Measurements from ENCODE around the gene ARHGEF18. TPM values are rescaled to one million over a fixed set of nuclear protein-coding genes. Genes with fewer than 3 reads are reported as not detected.

The ARHGEF18 gene
- total and polyA plus RNA-seq, 2 experiments from 2014 or later, result 9.5 to 33.8 TPM

DNA sequence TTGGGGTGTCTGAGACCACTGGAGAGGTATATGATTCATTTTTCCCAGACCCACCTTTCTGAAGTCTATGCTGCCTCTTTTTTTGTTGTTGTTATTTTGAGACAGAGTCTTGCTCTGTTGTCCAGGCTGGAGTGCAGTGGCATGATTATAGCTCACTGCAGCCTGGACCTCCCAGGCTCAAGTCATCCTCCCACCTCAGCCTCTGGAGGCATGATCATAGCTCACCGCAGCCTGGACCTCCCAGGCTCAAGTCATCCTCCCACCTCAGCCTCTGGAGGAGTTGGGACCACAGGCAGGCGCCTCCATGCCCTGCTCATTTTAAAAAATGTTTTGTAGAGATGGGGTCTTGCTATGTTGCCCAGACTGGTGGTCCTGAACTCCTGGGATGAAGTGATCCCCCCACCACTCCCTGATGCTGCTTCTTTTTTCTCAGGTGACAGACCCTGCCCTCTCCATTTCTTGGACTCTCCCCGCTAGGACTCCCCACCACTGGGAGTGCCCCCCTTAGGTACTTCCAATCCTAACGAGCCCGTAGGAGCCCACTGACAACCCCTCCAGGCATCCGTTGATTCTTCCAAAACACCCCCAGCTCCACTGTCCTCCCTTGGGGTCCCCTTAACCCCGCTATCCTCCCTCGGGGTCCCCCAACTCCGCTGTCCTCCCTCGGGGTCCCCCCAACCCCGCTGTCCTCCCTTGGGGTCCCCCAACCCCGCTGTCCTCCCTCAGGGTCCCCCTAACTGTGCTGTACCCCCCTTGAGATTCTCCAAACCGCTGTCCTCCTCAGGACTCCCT lies 45.4 kb downstream of the ARHGEF18 start:
- Histone ChIP-seq H3K4me3 (peak overlapping the region; percentile 96), H3K27me3 (replicated peaks; ENCODE audit: insufficient read depth) (no peaks in the 10 kb centered on the region), H4K20me1 (ENCODE audit: insufficient read depth) (no peaks in the 10 kb centered on the region), H3K9me2 (ENCODE audit: insufficient read depth) (no peaks in the 10 kb centered on the region), H2AFZ (peak overlapping the region; percentile 89), H3K4me2 (ENCODE audit: unreplicated experiment) (peak overlapping the region; percentile 93), H3K79me2 (ENCODE audit: insufficient read depth) (peaks cover 42% of the 10 kb centered on the region), H3K36me3 (ENCODE audit: low read depth) (no peaks in the 10 kb centered on the region), H3K9ac (peak overlapping the region; percentile 90), H3K27ac (no peak overlapping the region), H3K9me3 (ENCODE audit: low read depth) (no peaks in the 10 kb centered on the region), H3K4me1 (ENCODE audit: insufficient read depth) (peaks cover 16% of the 10 kb centered on the region; the same call in 1 of the 2 replicates), H3F3A (ENCODE audit: insufficient read depth) (no peaks in the 10 kb centered on the region)
- DNase-seq, result peak; percentile 16
- 11 to 12% methylated on average over 9 to 13 of the region's 13 CpGs for WGBS, 2 experiments (ENCODE audit: low coverage in 1 of 2, low lambda C conversion rate in 2 of 2, missing lambda C conversion rate in 2 of 2)
- TF ChIP-seq EZH2phosphoT487 (IDR thresholded peaks at IDR 0.05; ENCODE audit: insufficient read depth, low read depth) (no peak), EZH2 (IDR thresholded peaks at IDR 0.05; ENCODE audit: insufficient read depth, poor library complexity, severe bottlenecking) (no peak)
- in situ Hi-C loops (cut with MboI), result no loop called here

DNA sequence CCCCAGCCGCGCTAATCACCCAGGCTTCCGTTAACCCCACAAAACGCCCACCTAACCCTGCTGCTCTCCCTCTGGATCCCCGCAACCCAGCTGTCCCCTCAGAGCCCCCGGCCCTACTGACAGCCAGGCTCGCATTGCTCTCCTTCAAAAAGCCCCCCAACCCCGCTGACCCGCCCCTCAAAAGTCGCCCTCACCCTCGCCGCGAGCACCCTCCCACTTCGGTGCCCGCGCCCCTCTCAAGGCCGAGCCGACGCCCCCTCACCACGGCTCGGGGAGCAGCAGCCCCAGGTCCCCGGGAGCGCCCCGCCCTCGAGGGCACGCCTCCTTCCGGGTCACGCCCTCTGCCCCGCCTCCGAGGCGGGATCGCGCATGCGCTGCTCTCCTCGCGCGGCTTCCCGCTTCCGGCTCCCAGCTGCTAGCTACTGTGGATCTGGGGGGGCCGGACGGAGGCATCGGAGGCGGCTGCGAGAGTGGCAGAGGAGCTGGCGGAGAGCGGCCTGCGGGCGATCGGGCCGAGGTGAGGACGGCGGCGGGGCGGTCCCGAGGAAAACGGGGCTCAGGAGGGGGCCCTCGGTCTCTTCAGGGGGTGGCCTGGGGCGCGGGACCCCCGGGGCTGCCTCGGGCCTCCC lies 46.1 kb downstream of the ARHGEF18 start:
- WGBS, 2 experiments (ENCODE audit: low coverage in 1 of 2, low lambda C conversion rate in 2 of 2, missing lambda C conversion rate in 2 of 2), result 1% methylated on average over 47 to 58 of the region's 61 CpGs
- H3K4me2 ChIP-seq (ENCODE audit: unreplicated experiment), result peak overlapping the region; percentile 93
- peak overlapping the region; percentile 90 for H3K9ac ChIP-seq
- H3K9me3 ChIP-seq (ENCODE audit: low read depth), result no peaks in the 10 kb centered on the region
- peak; percentile 94 for DNase-seq
- H3K79me2 ChIP-seq (ENCODE audit: insufficient read depth), result peaks cover 49% of the 10 kb centered on the region
- 0 out of 2 replicates have a peak overlapping the region, but pooled peaks have one; percentile 1 for H3K27ac ChIP-seq
- H3K27me3 ChIP-seq (replicated peaks; ENCODE audit: insufficient read depth), result no peaks in the 10 kb centered on the region
- peaks cover 16% of the 10 kb centered on the region; the same call in 1 of the 2 replicates for H3K4me1 ChIP-seq (ENCODE audit: insufficient read depth)
- TF ChIP-seq EZH2phosphoT487 (IDR thresholded peaks at IDR 0.05; ENCODE audit: insufficient read depth, low read depth) (no peak), EZH2 (IDR thresholded peaks at IDR 0.05; ENCODE audit: insufficient read depth, poor library complexity, severe bottlenecking) (no peak)
- H3F3A ChIP-seq (ENCODE audit: insufficient read depth), result 0 out of 2 replicates have a peak, but pooled peaks cover 1% of the 10 kb centered on the region
- peak overlapping the region; percentile 96 for H3K4me3 ChIP-seq
- H4K20me1 ChIP-seq (ENCODE audit: insufficient read depth), result no peaks in the 10 kb centered on the region
- in situ Hi-C loops (cut with MboI), result no loop called here
- no peaks in the 10 kb centered on the region for H3K36me3 ChIP-seq (ENCODE audit: low read depth)
- H3K9me2 ChIP-seq (ENCODE audit: insufficient read depth), result no peaks in the 10 kb centered on the region
- H2AFZ ChIP-seq, result peak overlapping the region; percentile 89

DNA sequence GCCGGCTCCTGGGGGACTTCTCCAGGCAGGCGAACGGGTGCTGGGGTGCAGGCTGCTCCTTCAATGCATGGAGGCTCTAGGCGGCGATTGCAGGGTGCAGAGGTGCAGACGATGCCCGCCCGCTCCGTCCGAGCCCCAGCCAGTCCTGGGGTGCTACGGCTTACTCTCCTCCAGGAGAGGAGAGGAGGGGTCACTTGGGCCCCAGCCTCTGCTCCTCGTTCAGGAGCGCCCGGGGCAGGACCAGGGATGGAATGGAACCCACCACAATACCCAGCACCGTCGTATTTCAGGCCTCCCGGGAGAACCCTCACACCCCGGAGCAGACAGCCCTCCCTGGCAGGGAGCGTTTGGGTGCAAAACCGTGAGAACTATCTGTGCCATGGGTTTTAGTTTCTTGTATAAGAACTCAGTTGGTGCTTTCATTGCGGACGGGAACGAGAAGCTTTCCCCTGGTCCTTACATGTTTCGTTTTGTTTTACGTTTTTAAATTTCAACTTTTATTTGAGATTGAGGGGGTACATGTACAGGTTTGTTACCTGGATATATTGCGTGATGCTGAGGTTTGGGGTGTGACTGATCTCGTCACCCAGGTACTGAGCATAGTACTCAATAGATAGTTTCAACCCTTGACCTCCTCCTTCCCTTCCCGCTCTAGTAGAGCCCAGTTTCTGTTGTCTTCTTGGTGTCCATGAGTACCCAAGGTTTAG lies 46.8 kb downstream of the ARHGEF18 start:
- Histone ChIP-seq H3K79me2 (ENCODE audit: insufficient read depth) (peaks cover 56% of the 10 kb centered on the region), H3K9ac (peak overlapping the region; percentile 90), H3K4me1 (ENCODE audit: insufficient read depth) (peaks cover 16% of the 10 kb centered on the region; the same call in 1 of the 2 replicates), H3K4me2 (ENCODE audit: unreplicated experiment) (peak overlapping the region; percentile 93), H3K36me3 (ENCODE audit: low read depth) (no peaks in the 10 kb centered on the region), H3K4me3 (peak overlapping the region; percentile 96), H2AFZ (peak overlapping the region; percentile 89), H3K27me3 (replicated peaks; ENCODE audit: insufficient read depth) (no peaks in the 10 kb centered on the region), H3K9me2 (ENCODE audit: insufficient read depth) (no peaks in the 10 kb centered on the region), H3F3A (ENCODE audit: insufficient read depth) (0 out of 2 replicates have a peak, but pooled peaks cover 3% of the 10 kb centered on the region), H4K20me1 (ENCODE audit: insufficient read depth) (no peaks in the 10 kb centered on the region), H3K27ac (peak overlapping the region; percentile 1; the same call in 1 of the 2 replicates), H3K9me3 (ENCODE audit: low read depth) (no peaks in the 10 kb centered on the region)
- in situ Hi-C loops (cut with MboI), result no loop called here
- 1 to 2% methylated on average over 17 to 28 of the region's 28 CpGs for WGBS, 2 experiments (ENCODE audit: low coverage in 1 of 2, low lambda C conversion rate in 2 of 2, missing lambda C conversion rate in 2 of 2)
- DNase-seq, result peak; percentile 54
- TF ChIP-seq EZH2phosphoT487 (IDR thresholded peaks at IDR 0.05; ENCODE audit: insufficient read depth, low read depth) (no peak), EZH2 (IDR thresholded peaks at IDR 0.05; ENCODE audit: insufficient read depth, poor library complexity, severe bottlenecking) (no peak)

GRCh38 chr19:7397687-7398086 lies 49.0 kb downstream of the ARHGEF18 start:
- Histone ChIP-seq H2AFZ (no peak overlapping the region), H3K4me1 (ENCODE audit: insufficient read depth) (peaks cover 16% of the 10 kb centered on the region; the same call in 1 of the 2 replicates), H3K9me3 (ENCODE audit: low read depth) (no peaks in the 10 kb centered on the region), H3K36me3 (ENCODE audit: low read depth) (no peaks in the 10 kb centered on the region), H3K27me3 (replicated peaks; ENCODE audit: insufficient read depth) (no peaks in the 10 kb centered on the region), H3K4me3 (no peak overlapping the region), H4K20me1 (ENCODE audit: insufficient read depth) (no peaks in the 10 kb centered on the region), H3K9me2 (ENCODE audit: insufficient read depth) (no peaks in the 10 kb centered on the region), H3K4me2 (ENCODE audit: unreplicated experiment) (no peak overlapping the region), H3F3A (ENCODE audit: insufficient read depth) (0 out of 2 replicates have a peak, but pooled peaks cover 3% of the 10 kb centered on the region), H3K79me2 (ENCODE audit: insufficient read depth) (peaks cover 77% of the 10 kb centered on the region), H3K27ac (no peak overlapping the region), H3K9ac (no peak overlapping the region)
- 87 to 89% methylated on average over 9 of the region's 9 CpGs for WGBS, 2 experiments (ENCODE audit: low coverage in 1 of 2, low lambda C conversion rate in 2 of 2, missing lambda C conversion rate in 2 of 2)
- in situ Hi-C loops (cut with MboI), result no loop called here
- peak; percentile 66 for DNase-seq
- TF ChIP-seq EZH2phosphoT487 (IDR thresholded peaks at IDR 0.05; ENCODE audit: insufficient read depth, low read depth) (no peak), EZH2 (IDR thresholded peaks at IDR 0.05; ENCODE audit: insufficient read depth, poor library complexity, severe bottlenecking) (no peak)

Other genes starting within 250 kb of the ARHGEF18 start
- gene INSR, start 54.5 kb upstream of the ARHGEF18 start, total RNA-seq (2014; rRNA removed; shearing (Covaris generic)), result 11.7 and 13.0 TPM in 2 replicates
- gene INSR, start 54.5 kb upstream of the ARHGEF18 start, polyA plus RNA-seq (2016; fragmentation: Nextera tagmentation; extraction: Ambion mirVana), result 5.8 and 6.2 TPM in 2 replicates
- gene PEX11G, start 140.1 kb downstream of the ARHGEF18 start, total RNA-seq (2014; rRNA removed; shearing (Covaris generic)), result 4.0 and 5.2 TPM in 2 replicates
- gene PEX11G, start 140.1 kb downstream of the ARHGEF18 start, polyA plus RNA-seq (2016; fragmentation: Nextera tagmentation; extraction: Ambion mirVana), result 6.0 and 6.2 TPM in 2 replicates
- gene ZNF358, start 167.2 kb downstream of the ARHGEF18 start, total RNA-seq (2014; rRNA removed; shearing (Covaris generic)), result 51.1 and 56.3 TPM in 2 replicates
- gene ZNF358, start 167.2 kb downstream of the ARHGEF18 start, polyA plus RNA-seq (2016; fragmentation: Nextera tagmentation; extraction: Ambion mirVana), result 11.4 and 12.0 TPM in 2 replicates
- 4.9 and 5.9 TPM in 2 replicates for gene MCOLN1, start 173.7 kb downstream of the ARHGEF18 start, total RNA-seq (2014; rRNA removed; shearing (Covaris generic))
- gene MCOLN1, start 173.7 kb downstream of the ARHGEF18 start, polyA plus RNA-seq (2016; fragmentation: Nextera tagmentation; extraction: Ambion mirVana), result 28.6 TPM in 2 replicates
- 86.6 and 116 TPM in 2 replicates for gene PNPLA6, start 186.8 kb downstream of the ARHGEF18 start, total RNA-seq (2014; rRNA removed; shearing (Covaris generic))
- gene PNPLA6, start 186.8 kb downstream of the ARHGEF18 start, polyA plus RNA-seq (2016; fragmentation: Nextera tagmentation; extraction: Ambion mirVana), result 65.0 and 67.2 TPM in 2 replicates
- gene CAMSAP3, start 246.9 kb downstream of the ARHGEF18 start, total RNA-seq (2014; rRNA removed; shearing (Covaris generic)), result not detected in 2 replicates
- gene CAMSAP3, start 246.9 kb downstream of the ARHGEF18 start, polyA plus RNA-seq (2016; fragmentation: Nextera tagmentation; extraction: Ambion mirVana), result not detected in 2 replicates

Data from GM23248 (cell line).